ENCODE results near the gene TSHZ1. TPM values are rescaled to one million over a fixed set of nuclear protein-coding genes. Genes with fewer than 3 reads are reported as not detected.

Gene TSHZ1
- total RNA-seq, 4 donors from 2014 or later, result 16.3 to 34.8 (median 29.8) TPM

DNA sequence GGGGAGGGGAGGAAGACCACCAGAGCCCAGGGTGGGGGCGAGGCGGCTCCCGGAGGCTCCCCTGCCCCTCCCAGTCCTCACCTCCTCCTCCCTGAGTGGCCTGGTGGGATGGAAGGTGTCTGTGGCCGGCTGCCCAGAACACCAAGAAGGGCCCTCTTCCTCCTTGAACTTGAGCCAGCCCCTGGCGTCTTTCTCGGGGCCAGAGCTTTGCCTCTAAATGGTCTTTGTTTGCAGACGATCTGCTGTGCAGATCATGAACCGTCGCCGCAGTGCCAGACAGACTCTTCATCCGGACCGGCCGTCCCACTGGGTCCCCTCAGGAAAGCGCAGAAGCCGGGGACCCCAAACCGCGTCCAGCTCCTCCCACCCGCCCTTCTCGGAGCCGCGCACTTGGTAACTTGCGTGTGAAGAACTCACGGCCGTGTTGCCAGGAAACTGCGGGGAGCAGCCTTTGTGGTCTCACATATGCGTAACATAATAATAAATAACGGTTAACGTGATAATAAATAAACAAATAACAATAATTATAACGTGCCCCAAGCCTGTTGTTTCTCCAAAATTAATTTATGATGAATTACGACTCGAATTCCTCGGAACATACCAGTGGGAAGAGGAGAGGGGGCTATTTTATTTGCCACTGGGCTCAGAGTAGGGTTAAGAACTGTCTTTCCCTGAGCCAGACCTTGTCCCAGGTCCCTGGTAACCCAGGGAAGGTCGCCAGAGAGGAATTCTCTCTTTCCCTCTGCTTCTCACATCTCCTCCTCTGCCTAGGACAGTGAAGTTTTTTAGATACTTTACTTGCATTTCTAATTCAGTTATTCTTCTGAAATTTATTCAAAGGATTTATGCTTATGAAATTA, 42.6 kb upstream of the TSHZ1 start:
- WGBS, 2 donors (ENCODE audit: low coverage in 1 of 2), result 65 to 70% methylated on average over 14 to 33 of the region's 33 CpGs
- intact Hi-C loops (cut with DNase I; ENCODE audit: low total_unique reads) (no loop called here), in situ Hi-C loops (cut with MboI; ENCODE audit: low pct_ligation_motif_present in 1 of 4, low pct_unique_long_range_greater_than_20kb in 1 of 4, low sequenced_read_pairs in 3 of 4) (no loop called here)
- H3K27ac ChIP-seq, result peak overlapping the region; percentile 32 to 72 (median 60)
- no peaks in the 10 kb centered on the region for H3K4me1 ChIP-seq
- DNase-seq, result peak; percentile 31
- no peaks in the 10 kb centered on the region for H3K27me3 ChIP-seq
- no peaks in the 10 kb centered on the region for H3K36me3 ChIP-seq
- TF ChIP-seq EP300 (IDR thresholded peaks at IDR 0.05; ENCODE audit: low read depth) (no peak), POLR2A (IDR thresholded peaks at IDR 0.05) (no peak), POLR2AphosphoS5 (IDR thresholded peaks at IDR 0.05) (no peak)
- TF ChIP-seq, protein P1, sequence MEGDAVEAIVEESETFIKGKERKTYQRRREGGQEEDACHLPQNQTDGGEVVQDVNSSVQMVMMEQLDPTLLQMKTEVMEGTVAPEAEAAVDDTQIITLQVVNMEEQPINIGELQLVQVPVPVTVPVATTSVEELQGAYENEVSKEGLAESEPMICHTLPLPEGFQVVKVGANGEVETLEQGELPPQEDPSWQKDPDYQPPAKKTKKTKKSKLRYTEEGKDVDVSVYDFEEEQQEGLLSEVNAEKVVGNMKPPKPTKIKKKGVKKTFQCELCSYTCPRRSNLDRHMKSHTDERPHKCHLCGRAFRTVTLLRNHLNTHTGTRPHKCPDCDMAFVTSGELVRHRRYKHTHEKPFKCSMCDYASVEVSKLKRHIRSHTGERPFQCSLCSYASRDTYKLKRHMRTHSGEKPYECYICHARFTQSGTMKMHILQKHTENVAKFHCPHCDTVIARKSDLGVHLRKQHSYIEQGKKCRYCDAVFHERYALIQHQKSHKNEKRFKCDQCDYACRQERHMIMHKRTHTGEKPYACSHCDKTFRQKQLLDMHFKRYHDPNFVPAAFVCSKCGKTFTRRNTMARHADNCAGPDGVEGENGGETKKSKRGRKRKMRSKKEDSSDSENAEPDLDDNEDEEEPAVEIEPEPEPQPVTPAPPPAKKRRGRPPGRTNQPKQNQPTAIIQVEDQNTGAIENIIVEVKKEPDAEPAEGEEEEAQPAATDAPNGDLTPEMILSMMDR (IDR thresholded peaks at IDR 0.05), result no peak
- no peaks in the 10 kb centered on the region for H3K9me3 ChIP-seq
- peak overlapping the region in 1 of 4 donors; percentile 31 for H3K4me3 ChIP-seq

DNA sequence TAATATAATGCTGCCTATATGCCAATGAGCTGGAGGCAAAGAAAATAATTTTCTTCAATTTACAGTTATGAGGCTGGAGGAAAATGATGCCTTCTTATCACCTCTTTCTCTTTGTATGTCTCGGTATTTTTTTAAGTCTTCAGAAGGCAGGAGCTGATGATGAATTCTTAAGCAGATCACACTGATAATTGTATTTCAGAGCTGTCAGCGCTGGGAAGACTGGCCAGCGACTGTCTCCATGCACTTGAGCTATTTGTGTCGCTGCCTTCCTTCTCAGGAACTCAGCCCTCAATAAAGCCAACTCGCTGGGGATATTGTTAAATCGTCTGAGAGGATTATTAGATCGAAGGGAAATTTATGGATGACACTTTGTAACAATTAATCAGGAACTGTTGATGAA, 42.0 kb upstream of the TSHZ1 start:
- no peak for DNase-seq
- H3K27me3 ChIP-seq, result no peaks in the 10 kb centered on the region
- TF ChIP-seq EP300 (IDR thresholded peaks at IDR 0.05; ENCODE audit: low read depth), result no peak
- TF ChIP-seq POLR2A (IDR thresholded peaks at IDR 0.05), result no peak
- no peak for TF ChIP-seq POLR2AphosphoS5 (IDR thresholded peaks at IDR 0.05)
- TF ChIP-seq, protein P1 (IDR thresholded peaks at IDR 0.05), result no peak
- peak overlapping the region in 3 of 4 donors; percentile 32 to 72 (median 61) for H3K27ac ChIP-seq
- in situ Hi-C loops (cut with MboI; ENCODE audit: low pct_ligation_motif_present in 1 of 4, low pct_unique_long_range_greater_than_20kb in 1 of 4, low sequenced_read_pairs in 3 of 4), result no loop called here
- no peaks in the 10 kb centered on the region for H3K9me3 ChIP-seq
- intact Hi-C loops (cut with DNase I; ENCODE audit: low total_unique reads), result no loop called here
- 69 to 72% methylated on average over 7 of the region's 7 CpGs for WGBS, 2 donors (ENCODE audit: low coverage in 1 of 2)
- no peaks in the 10 kb centered on the region for H3K36me3 ChIP-seq
- no peaks in the 10 kb centered on the region for H3K4me1 ChIP-seq
- H3K4me3 ChIP-seq, result no peak overlapping the region

DNA sequence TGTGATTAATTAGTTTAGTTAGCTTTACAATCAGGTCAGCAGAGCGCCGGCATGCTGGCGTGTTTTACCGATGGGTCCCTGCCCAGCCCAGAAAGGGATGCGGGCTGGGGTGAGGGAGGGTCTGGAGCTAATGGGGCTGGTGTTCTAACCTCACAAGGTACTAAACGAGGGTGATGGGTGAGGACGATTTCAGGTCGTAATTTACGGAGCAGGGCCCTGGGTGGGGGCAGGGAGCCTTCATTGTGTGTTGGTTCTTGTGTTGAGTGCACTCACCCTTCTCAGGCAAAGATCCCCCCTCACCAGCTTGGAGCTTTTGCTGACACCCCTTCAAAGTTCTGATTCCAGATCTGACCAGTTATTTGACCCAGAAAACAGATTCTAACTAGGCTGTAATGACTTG, 41.2 kb upstream of the TSHZ1 start:
- no peaks in the 10 kb centered on the region for H3K4me1 ChIP-seq
- H3K27ac ChIP-seq, result no peak overlapping the region
- H3K4me3 ChIP-seq, result no peak overlapping the region
- DNase-seq, result no peak
- H3K27me3 ChIP-seq, result no peaks in the 10 kb centered on the region
- H3K9me3 ChIP-seq, result no peaks in the 10 kb centered on the region
- in situ Hi-C loops (cut with MboI; ENCODE audit: low pct_ligation_motif_present in 1 of 4, low pct_unique_long_range_greater_than_20kb in 1 of 4, low sequenced_read_pairs in 3 of 4) (no loop called here), intact Hi-C loops (cut with DNase I; ENCODE audit: low total_unique reads) (no loop called here)
- no peak for TF ChIP-seq EP300 (IDR thresholded peaks at IDR 0.05; ENCODE audit: low read depth)
- no peak for TF ChIP-seq POLR2AphosphoS5 (IDR thresholded peaks at IDR 0.05)
- TF ChIP-seq, protein P1 (IDR thresholded peaks at IDR 0.05), result no peak
- no peak for TF ChIP-seq POLR2A (IDR thresholded peaks at IDR 0.05)
- no peaks in the 10 kb centered on the region for H3K36me3 ChIP-seq
- 84 to 93% methylated on average over 9 of the region's 9 CpGs for WGBS, 2 donors (ENCODE audit: low coverage in 1 of 2)

DNA sequence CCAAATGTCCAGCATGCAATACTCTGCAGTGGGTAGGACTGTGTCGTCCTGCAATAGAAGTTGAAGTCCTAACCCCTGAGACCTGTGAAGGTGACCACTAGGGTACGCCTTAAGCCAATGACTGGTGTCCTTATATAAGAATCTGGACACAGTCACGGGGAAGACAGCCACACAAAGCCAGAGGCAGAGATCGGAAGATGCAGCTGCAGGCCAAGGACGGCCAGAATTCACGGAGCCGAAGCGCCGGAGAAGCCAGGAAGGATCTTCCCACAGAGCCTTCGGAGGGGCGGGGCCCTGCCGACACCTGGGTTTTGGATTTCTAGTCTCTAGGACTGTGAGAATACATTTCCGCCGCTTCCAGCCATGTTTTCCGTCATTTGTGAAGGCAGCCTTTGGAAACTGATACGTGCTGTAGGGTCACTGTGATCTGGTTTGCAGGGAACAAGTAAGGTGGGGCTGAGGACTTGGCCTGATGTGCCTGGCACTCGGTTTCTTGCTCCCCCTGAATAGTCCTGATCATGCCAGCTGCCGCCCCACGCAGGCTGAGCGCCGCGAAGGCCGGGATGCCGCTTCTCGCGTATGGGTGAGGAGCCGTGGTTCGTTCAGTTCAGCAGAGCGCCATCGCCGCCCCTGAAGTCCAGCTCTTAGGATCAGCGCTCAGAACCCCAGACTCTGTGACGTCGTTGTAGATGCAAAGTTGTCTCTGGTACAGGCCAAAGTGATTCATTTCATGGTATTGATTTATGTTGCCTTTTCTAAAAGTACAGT, 40.4 kb upstream of the TSHZ1 start:
- H3K27ac ChIP-seq, result no peak overlapping the region
- intact Hi-C loops (cut with DNase I; ENCODE audit: low total_unique reads), result no loop called here
- no peaks in the 10 kb centered on the region for H3K9me3 ChIP-seq
- DNase-seq, result no peak
- in situ Hi-C loops (cut with MboI; ENCODE audit: low pct_ligation_motif_present in 1 of 4, low pct_unique_long_range_greater_than_20kb in 1 of 4, low sequenced_read_pairs in 3 of 4), result no loop called here
- WGBS, 2 donors (ENCODE audit: low coverage in 1 of 2), result 93 to 100% methylated on average over 1 to 34 of the region's 34 CpGs
- H3K36me3 ChIP-seq, result no peaks in the 10 kb centered on the region
- no peaks in the 10 kb centered on the region for H3K4me1 ChIP-seq
- H3K4me3 ChIP-seq, result no peak overlapping the region
- no peaks in the 10 kb centered on the region for H3K27me3 ChIP-seq
- TF ChIP-seq POLR2A (IDR thresholded peaks at IDR 0.05), result no peak
- TF ChIP-seq, protein P1 (IDR thresholded peaks at IDR 0.05), result no peak
- no peak for TF ChIP-seq EP300 (IDR thresholded peaks at IDR 0.05; ENCODE audit: low read depth)
- no peak for TF ChIP-seq POLR2AphosphoS5 (IDR thresholded peaks at IDR 0.05)
